Neutrophil (primary cell): Measurements from ENCODE around the gene CALML4.

Experiments used
- H3K27ac ChIP-seq: fragments of 200-600 bp; sonication (generic); 2 replicates; pipeline ENCODE4 v1.5.1; 2016; ENCODE audit warnings: mild to moderate bottlenecking, moderate library complexity
- H3K27me3 ChIP-seq: fragments of 200-600 bp; sonication (generic); 2 replicates; pipeline ENCODE4 v1.6.0; 2016; ENCODE audit warnings: mild to moderate bottlenecking
- H3K36me3 ChIP-seq: fragments of 200-600 bp; sonication (generic); 2 replicates; pipeline ENCODE4 v1.5.1; 2017
- H3K4me1 ChIP-seq, 2 experiments: fragments of 200-600 bp in 1 of 2; sonication (generic) in 1 of 2; 1 replicate in 1 of 2; 2 replicates in 1 of 2; pipeline versions ENCODE4 v1.5.1 to v1.6.1; 2013 to 2016; ENCODE audit warnings: low read depth in 1 of 2, low read length in 1 of 2, mild to moderate bottlenecking in 1 of 2, moderate library complexity in 1 of 2; ENCODE audit not compliant: control insufficient read depth in 1 of 2, insufficient read depth in 1 of 2
- H3K4me3 ChIP-seq, 2 experiments: fragments of 200-600 bp in 1 of 2; sonication (generic) in 1 of 2; 1 replicate in 1 of 2; 2 replicates in 1 of 2; pipeline ENCODE4 v1.5.1; 2013 to 2016; ENCODE audit warnings: low read depth in 1 of 2, low read length in 1 of 2, mild to moderate bottlenecking in 1 of 2, moderate library complexity in 1 of 2
- H3K9me3 ChIP-seq: fragments of 200-600 bp; sonication (generic); 2 replicates; pipeline ENCODE4 v1.5.1; 2016
- CTCF ChIP-seq: fragments of 200-600 bp; sonication (generic); IDR thresholded peaks from 2 replicates; pipeline ENCODE4 v1.5.1; 2016; ENCODE audit warnings: antibody characterized with exemption

The CALML4 gene

GRCh38 chr15:68192804-68193486 lies 12.2 kb downstream of the CALML4 start:
- no peaks in the 10 kb centered on the region for H3K27me3 ChIP-seq
- H3K36me3 ChIP-seq: peaks cover 93% of the 10 kb centered on the region
- H3K4me1 ChIP-seq: no peaks in the 10 kb centered on the region
- H3K4me3 ChIP-seq: no peak overlapping the region
- H3K9me3 ChIP-seq: no peaks in the 10 kb centered on the region
- TF ChIP-seq CTCF: no peak
- peak overlapping the region; percentile 35 for H3K27ac ChIP-seq

- H3K27ac ChIP-seq: peak overlapping the region; percentile 35
- H3K36me3 ChIP-seq: peaks cover 93% of the 10 kb centered on the region
- no peak overlapping the region for H3K4me3 ChIP-seq
- no peaks in the 10 kb centered on the region for H3K9me3 ChIP-seq
- no peak for TF ChIP-seq CTCF
- no peaks in the 10 kb centered on the region for H3K4me1 ChIP-seq
- H3K27me3 ChIP-seq: no peaks in the 10 kb centered on the region
These were observed 13.0 kb downstream of the CALML4 start for GRCh38 chr15:68192117-68192516.

DNA sequence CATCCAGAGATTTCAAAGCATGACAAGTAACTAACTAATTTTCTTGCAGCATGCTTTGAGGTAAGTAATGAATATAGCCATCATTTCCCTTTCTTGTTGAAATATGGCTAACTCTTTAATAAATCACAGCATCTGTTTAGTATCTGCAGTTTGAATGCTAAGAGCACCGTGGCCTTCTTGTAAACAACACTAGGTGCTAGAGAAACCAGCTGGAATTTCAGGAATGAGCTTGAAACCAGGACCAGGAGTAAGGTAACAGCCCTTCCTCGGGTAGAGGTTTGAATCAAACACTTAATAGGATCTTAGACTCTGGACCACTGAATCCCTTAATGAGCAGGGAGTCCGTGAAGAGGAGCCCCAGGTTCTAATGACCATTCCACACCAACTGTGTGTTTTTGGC lies 13.6 kb downstream of the CALML4 start:
- peaks cover 93% of the 10 kb centered on the region for H3K36me3 ChIP-seq

GRCh38 chr15:68190048-68190447 lies 15.1 kb downstream of the CALML4 start:
- Histone ChIP-seq H3K27me3 (no peaks in the 10 kb centered on the region), H3K36me3 (peaks cover 90% of the 10 kb centered on the region), H3K4me3 (no peak overlapping the region), H3K27ac (peak overlapping the region; percentile 1), H3K9me3 (no peaks in the 10 kb centered on the region), H3K4me1 (peaks cover 7 to 11% of the 10 kb centered on the region in 2 experiments)
- TF ChIP-seq CTCF: no peak

More for the DNA sequence above, 13.6 kb downstream of the CALML4 start:
- no peaks in the 10 kb centered on the region for H3K27me3 ChIP-seq
- H3K27ac ChIP-seq: peak overlapping the region; percentile 5
- no peaks in the 10 kb centered on the region for H3K9me3 ChIP-seq
- H3K4me1 ChIP-seq: no peaks in the 10 kb centered on the region
- TF ChIP-seq CTCF: no peak
- H3K4me3 ChIP-seq: no peak overlapping the region

- H3K4me3 ChIP-seq: no peak overlapping the region
- H3K27ac ChIP-seq: no peak overlapping the region
- peaks cover 93% of the 10 kb centered on the region for H3K36me3 ChIP-seq
- H3K4me1 ChIP-seq: peaks cover 12 to 22% of the 10 kb centered on the region in 2 experiments
- no peaks in the 10 kb centered on the region for H3K9me3 ChIP-seq
- no peaks in the 10 kb centered on the region for H3K27me3 ChIP-seq
- no peak for TF ChIP-seq CTCF
These were observed 16.5 kb downstream of the CALML4 start for GRCh38 chr15:68188647-68189046.
